ENCODE measurements around the gene ST6GALNAC4.

DNA sequence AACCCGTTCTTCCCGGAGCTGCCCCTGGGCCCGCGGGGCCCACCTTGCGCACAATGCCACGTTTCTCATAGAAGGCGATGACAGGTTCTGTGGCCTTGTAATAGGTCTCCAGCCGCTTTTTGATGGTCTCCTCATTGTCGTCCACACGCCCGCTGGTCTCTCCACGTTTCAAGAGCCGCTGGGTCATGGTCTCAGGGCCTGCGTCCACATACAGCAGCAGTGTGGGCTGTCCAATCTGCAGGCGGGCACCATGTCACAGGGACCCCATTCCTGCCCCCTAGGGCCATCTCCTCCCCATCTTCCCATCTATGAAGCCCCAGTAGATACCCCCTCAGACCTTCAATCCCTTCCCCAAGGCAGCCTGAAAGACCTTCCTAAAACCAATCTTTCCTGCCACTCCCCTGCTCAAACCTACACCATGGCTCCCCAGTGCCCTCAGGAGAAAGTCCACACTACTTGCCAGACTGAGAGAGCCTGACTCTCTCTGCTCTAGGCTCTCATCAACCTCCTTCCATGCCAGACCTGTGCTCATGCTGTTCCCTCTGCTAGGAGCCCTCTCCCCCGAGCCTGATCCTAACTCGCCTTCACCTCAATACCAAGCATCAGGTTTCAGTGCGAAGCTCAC lies 48.5 kb downstream of the ST6GALNAC4 start:
- TF ChIP-seq POLR2AphosphoS5 (IDR thresholded peaks at IDR 0.05; ENCODE audit: borderline replicate concordance, low read depth, low read length) (no peak), EZH2 (IDR thresholded peaks at IDR 0.05) (no peak), FOXP2 (optimal IDR thresholded peaks at IDR 0.05; ENCODE audit: control extremely low read depth, extremely low read length, insufficient read depth) (no peak)

All from SK-N-MC (cell line).